Heart left ventricle (tissue), 13 donors: Measurements from ENCODE around the gene SLC5A8.

Experiments used
- POLR2A ChIP-seq, 2 donors: fragments of 450-650 bp; IDR thresholded peaks; one replicate each; pipeline ENCODE4 v1.6.1; 2017; ENCODE audit warnings: antibody characterized with exemption in 2 of 2, mild to moderate bottlenecking in 2 of 2, moderate library complexity in 2 of 2
- TF ChIP-seq, protein P1 (sequence below), 12 donors: fragments of 200-600 bp; sonication (generic) in 4 of 12; IDR thresholded peaks; one replicate each; pipeline versions ENCODE4 v1.5.0 to v1.8.0; 2018 to 2022; ENCODE audit warnings: antibody characterized with exemption in 12 of 12, mild to moderate bottlenecking in 5 of 12
- donor health status: ischemic (EF 13 %, LVEDD 7.1; RV severe dilation, severe dysfunction).
- donor health status: DM: no; HTN: yes; CAD: no.
- donor health status: DM: no; HTN: no; CAD: no.
- donor health status: ischemic (EF 25% LVEDD 6.9; RV normal size, moderate dysfunction).
- donor health status: ischemic (EF 25% LVEDD 5.7; RV mildly dilated, moderate dysfunction).
- donor health status: ischemic (EF 35%, LVEDD 5.7; RV mildly dilated, moderate dysfunction).
- donor health status: nonischemic (EF 11% LVEDD 7.7; RV severe dilation, severe dysfunction).
- donor health status: DM: yes; HTN: yes; CAD: no.
- donor health status: PGD.
- donor health status: ischemic (EF 29% LVEDD 5.4; RV normal size, mild dysfunction).
- donor health status: nonischemic (EF 23%, LVEDD 6.1; RV moderate dilation, normal function).

DNA sequence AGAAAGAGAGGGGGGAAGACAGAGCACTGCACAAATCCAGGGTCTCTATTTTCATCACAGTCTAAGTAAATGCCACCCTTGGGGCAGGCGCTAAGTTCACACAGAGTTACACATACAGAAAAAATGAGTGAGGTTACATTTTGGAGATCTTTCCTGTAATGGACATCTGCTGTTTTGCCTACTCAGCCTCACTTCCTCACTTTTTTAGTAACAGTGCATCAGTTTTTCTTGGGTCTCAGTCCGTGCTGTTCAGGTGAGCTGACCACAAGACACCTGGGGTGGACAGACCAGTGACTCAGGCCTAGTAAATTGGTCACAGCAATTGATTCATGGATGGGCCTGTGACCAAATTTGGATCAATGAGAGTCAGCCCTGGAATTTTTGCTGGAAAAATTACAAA, 33.6 kb upstream of the SLC5A8 start:
- TF ChIP-seq POLR2A (IDR thresholded peaks at IDR 0.05): no peak
- TF ChIP-seq, protein P1, sequence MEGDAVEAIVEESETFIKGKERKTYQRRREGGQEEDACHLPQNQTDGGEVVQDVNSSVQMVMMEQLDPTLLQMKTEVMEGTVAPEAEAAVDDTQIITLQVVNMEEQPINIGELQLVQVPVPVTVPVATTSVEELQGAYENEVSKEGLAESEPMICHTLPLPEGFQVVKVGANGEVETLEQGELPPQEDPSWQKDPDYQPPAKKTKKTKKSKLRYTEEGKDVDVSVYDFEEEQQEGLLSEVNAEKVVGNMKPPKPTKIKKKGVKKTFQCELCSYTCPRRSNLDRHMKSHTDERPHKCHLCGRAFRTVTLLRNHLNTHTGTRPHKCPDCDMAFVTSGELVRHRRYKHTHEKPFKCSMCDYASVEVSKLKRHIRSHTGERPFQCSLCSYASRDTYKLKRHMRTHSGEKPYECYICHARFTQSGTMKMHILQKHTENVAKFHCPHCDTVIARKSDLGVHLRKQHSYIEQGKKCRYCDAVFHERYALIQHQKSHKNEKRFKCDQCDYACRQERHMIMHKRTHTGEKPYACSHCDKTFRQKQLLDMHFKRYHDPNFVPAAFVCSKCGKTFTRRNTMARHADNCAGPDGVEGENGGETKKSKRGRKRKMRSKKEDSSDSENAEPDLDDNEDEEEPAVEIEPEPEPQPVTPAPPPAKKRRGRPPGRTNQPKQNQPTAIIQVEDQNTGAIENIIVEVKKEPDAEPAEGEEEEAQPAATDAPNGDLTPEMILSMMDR (IDR thresholded peaks at IDR 0.05): no peak
